Measurements from ENCODE around the gene ATP6V1C2. TPM values are rescaled to one million over a fixed set of nuclear protein-coding genes. Genes with fewer than 3 reads are reported as not detected.

Gene ATP6V1C2
- total RNA-seq, 1 experiment from 2014 or later, result 2.0 TPM

DNA sequence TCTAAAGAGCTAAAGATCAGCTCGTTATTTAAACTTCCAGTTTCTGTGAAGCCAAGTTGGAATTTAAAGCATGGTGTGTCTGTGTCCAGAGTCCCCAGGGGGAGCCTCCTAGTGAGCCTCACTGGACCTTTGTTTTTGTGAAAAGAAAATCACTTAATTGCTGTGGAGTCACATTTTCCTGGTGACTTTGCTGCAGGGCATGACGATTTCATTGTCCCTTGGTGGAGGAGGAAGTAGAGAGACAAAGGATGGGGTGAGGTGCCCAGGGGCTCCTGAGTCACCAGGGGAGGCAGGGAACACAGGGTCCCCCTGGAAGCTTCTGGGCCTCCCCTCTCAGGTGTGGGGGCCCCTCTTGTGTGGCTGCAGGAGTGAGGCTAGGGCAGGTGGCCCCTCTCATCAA lies 19.7 kb downstream of the ATP6V1C2 start:
- H3K9me2 ChIP-seq (ENCODE audit: insufficient read depth), result no peaks in the 10 kb centered on the region
- H3K27ac ChIP-seq (ENCODE audit: low read depth, low read length), result no peak overlapping the region
- no peak overlapping the region for H3K9ac ChIP-seq (ENCODE audit: low read length)
- CTCF ChIA-PET, result no interaction called here
- DNase-seq (ENCODE audit: low read depth, low spot score), result no peak
- peaks cover 0 to 6% of the 10 kb centered on the region in 2 experiments; a peak in 1 of 4 replicates for H3K4me1 ChIP-seq (ENCODE audit: control insufficient read depth in 1 of 2, insufficient read depth in 2 of 2, low read length in 2 of 2)
- no peak overlapping the region for H3K4me2 ChIP-seq (ENCODE audit: low read length)
- no peak overlapping the region for H2AFZ ChIP-seq (ENCODE audit: low read depth, low read length, poor library complexity, severe bottlenecking)
- H3K79me2 ChIP-seq (ENCODE audit: insufficient read depth, low read length), result no peaks in the 10 kb centered on the region
- TF ChIP-seq SP1 (IDR thresholded peaks at IDR 0.05; ENCODE audit: low read depth), result no peak
- TF ChIP-seq JUND (IDR thresholded peaks at IDR 0.05), result no peak
- TF ChIP-seq FOSL1 (IDR thresholded peaks at IDR 0.05; ENCODE audit: low read depth), result no peak; the same call in 1 of the 2 replicates
- no peak for TF ChIP-seq EZH2 (IDR thresholded peaks at IDR 0.05)
- no peak for TF ChIP-seq POLR2AphosphoS5 (IDR thresholded peaks at IDR 0.05; ENCODE audit: low read depth, low read length)
- TF ChIP-seq, protein P1, sequence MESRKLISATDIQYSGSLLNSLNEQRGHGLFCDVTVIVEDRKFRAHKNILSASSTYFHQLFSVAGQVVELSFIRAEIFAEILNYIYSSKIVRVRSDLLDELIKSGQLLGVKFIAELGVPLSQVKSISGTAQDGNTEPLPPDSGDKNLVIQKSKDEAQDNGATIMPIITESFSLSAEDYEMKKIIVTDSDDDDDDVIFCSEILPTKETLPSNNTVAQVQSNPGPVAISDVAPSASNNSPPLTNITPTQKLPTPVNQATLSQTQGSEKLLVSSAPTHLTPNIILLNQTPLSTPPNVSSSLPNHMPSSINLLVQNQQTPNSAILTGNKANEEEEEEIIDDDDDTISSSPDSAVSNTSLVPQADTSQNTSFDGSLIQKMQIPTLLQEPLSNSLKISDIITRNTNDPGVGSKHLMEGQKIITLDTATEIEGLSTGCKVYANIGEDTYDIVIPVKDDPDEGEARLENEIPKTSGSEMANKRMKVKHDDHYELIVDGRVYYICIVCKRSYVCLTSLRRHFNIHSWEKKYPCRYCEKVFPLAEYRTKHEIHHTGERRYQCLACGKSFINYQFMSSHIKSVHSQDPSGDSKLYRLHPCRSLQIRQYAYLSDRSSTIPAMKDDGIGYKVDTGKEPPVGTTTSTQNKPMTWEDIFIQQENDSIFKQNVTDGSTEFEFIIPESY (IDR thresholded peaks at IDR 0.05; ENCODE audit: extremely low read depth, insufficient replicate concordance, low read length), result no peak
- TF ChIP-seq RAD21 (IDR thresholded peaks at IDR 0.05; ENCODE audit: low read depth), result no peak
- TF ChIP-seq SRF (IDR thresholded peaks at IDR 0.05; ENCODE audit: low read depth), result no peak
- TF ChIP-seq ELF1 (IDR thresholded peaks at IDR 0.05; ENCODE audit: borderline replicate concordance, low read depth), result no peak
- TF ChIP-seq YY1 (IDR thresholded peaks at IDR 0.05; ENCODE audit: extremely low read depth, insufficient replicate concordance, low read depth, low read length), result no peak
- no peak for TF ChIP-seq SIN3A (IDR thresholded peaks at IDR 0.05; ENCODE audit: low read depth)
- TF ChIP-seq, protein P2, sequence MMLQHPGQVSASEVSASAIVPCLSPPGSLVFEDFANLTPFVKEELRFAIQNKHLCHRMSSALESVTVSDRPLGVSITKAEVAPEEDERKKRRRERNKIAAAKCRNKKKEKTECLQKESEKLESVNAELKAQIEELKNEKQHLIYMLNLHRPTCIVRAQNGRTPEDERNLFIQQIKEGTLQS (IDR thresholded peaks at IDR 0.05), result no peak
- no peak for TF ChIP-seq TCF7L2 (IDR thresholded peaks at IDR 0.05; ENCODE audit: borderline replicate concordance, extremely low read depth, insufficient read depth, insufficient read length)
- TF ChIP-seq, protein P3, sequence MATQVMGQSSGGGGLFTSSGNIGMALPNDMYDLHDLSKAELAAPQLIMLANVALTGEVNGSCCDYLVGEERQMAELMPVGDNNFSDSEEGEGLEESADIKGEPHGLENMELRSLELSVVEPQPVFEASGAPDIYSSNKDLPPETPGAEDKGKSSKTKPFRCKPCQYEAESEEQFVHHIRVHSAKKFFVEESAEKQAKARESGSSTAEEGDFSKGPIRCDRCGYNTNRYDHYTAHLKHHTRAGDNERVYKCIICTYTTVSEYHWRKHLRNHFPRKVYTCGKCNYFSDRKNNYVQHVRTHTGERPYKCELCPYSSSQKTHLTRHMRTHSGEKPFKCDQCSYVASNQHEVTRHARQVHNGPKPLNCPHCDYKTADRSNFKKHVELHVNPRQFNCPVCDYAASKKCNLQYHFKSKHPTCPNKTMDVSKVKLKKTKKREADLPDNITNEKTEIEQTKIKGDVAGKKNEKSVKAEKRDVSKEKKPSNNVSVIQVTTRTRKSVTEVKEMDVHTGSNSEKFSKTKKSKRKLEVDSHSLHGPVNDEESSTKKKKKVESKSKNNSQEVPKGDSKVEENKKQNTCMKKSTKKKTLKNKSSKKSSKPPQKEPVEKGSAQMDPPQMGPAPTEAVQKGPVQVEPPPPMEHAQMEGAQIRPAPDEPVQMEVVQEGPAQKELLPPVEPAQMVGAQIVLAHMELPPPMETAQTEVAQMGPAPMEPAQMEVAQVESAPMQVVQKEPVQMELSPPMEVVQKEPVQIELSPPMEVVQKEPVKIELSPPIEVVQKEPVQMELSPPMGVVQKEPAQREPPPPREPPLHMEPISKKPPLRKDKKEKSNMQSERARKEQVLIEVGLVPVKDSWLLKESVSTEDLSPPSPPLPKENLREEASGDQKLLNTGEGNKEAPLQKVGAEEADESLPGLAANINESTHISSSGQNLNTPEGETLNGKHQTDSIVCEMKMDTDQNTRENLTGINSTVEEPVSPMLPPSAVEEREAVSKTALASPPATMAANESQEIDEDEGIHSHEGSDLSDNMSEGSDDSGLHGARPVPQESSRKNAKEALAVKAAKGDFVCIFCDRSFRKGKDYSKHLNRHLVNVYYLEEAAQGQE (IDR thresholded peaks at IDR 0.05; ENCODE audit: low read depth), result no peak
- no peak for TF ChIP-seq EGR1 (IDR thresholded peaks at IDR 0.05; ENCODE audit: low read depth)
- H3K9me3 ChIP-seq (ENCODE audit: control insufficient read depth in 1 of 2, insufficient read depth in 1 of 2, low read depth in 1 of 2, low read length in 2 of 2), result no peaks in the 10 kb centered on the region
- no TSS peak for BruUV-seq (replicated peaks)
- intact Hi-C loops (cut with micrococcal nuclease), result no loop called here
- H3K4me3 ChIP-seq (replicated peaks in 1 of 2; ENCODE audit: low read depth in 1 of 2, low read length in 2 of 2), result no peak overlapping the region
- H4K20me1 ChIP-seq (ENCODE audit: insufficient read depth), result no peaks in the 10 kb centered on the region
- RAD21 ChIA-PET (ENCODE audit: low non-redundant PET in 1 of 2, low total read pairs in 2 of 2, uncharacterized antibody in 2 of 2, unreplicated experiment in 2 of 2), result no interaction called here
- H3K36me3 ChIP-seq (ENCODE audit: control insufficient read depth in 1 of 2, insufficient read depth in 2 of 2, low read length in 2 of 2), result no peaks in the 10 kb centered on the region
- POLR2A ChIA-PET, result no interaction called here
- no peak for ATAC-seq
- H3K27me3 ChIP-seq (ENCODE audit: insufficient read depth, low read length), result no peaks in the 10 kb centered on the region

Data from HCT116 (cell line).